SK-N-SH treated with all-trans-retinoic acid at 6 μM for 48 hours (cell line): Measurements from ENCODE around the gene EDDM3A.

Experiments used
- ATAC-seq: fragments of 200-7000 bp; cut with Tn5 transposase; 3 replicates; pipeline ENCODE4 v1.9.1; 2020; ENCODE audit warnings: mild to moderate bottlenecking, moderate library complexity
- ARNTL ChIP-seq: fragments of 450-650 bp; formaldehyde crosslinking; IDR thresholded peaks from 2 replicates; pipeline ENCODE4 v1.5.0; 2020; ENCODE audit warnings: low read depth, mild to moderate bottlenecking, moderate library complexity, borderline replicate concordance
- BACH2 ChIP-seq: fragments of 250-450 bp; sonication (Bioruptor Pico); IDR thresholded peaks from 2 replicates; pipeline ENCODE4 v1.9.0; 2021; ENCODE audit warnings: mild to moderate bottlenecking, borderline replicate concordance
- CSDC2 ChIP-seq: fragments of 250-450 bp; sonication (Bioruptor Pico); IDR thresholded peaks from 2 replicates; pipeline ENCODE4 v1.5.0; 2020; ENCODE audit warnings: mild to moderate bottlenecking, moderate library complexity
- CSRNP3 ChIP-seq: fragments of 250-450 bp; sonication (Bioruptor Pico); IDR thresholded peaks from 2 replicates; pipeline ENCODE4 v1.5.1; 2021; ENCODE audit warnings: mild to moderate bottlenecking, moderate library complexity
- ESRRG ChIP-seq: fragments of 250-450 bp; sonication (Bioruptor Pico); IDR thresholded peaks from 2 replicates; pipeline ENCODE4 v1.6.1; 2021; ENCODE audit warnings: mild to moderate bottlenecking
- GLIS3 ChIP-seq: fragments of 250-450 bp; sonication (Bioruptor Pico); IDR thresholded peaks from 2 replicates; pipeline ENCODE4 v1.5.0; 2020; ENCODE audit warnings: mild to moderate bottlenecking, moderate library complexity
- OSR1 ChIP-seq: fragments of 250-450 bp; sonication (Bioruptor Pico); IDR thresholded peaks from 2 replicates; pipeline ENCODE4 v1.8.0; 2022; ENCODE audit warnings: moderate library complexity, mild to moderate bottlenecking, inconsistent platforms
- PATZ1 ChIP-seq: fragments of 250-450 bp; sonication (Bioruptor Pico); IDR thresholded peaks from 2 replicates; pipeline ENCODE4 v1.8.0; 2020; ENCODE audit warnings: mild to moderate bottlenecking, moderate library complexity, borderline replicate concordance
- POU6F1 ChIP-seq: fragments of 250-450 bp; sonication (Bioruptor Pico); IDR thresholded peaks from 2 replicates; pipeline ENCODE4 v1.8.0; 2021; ENCODE audit warnings: low read depth, mild to moderate bottlenecking, moderate library complexity, borderline replicate concordance
- PPARA ChIP-seq: fragments of 250-450 bp; sonication (Bioruptor Pico); IDR thresholded peaks from 2 replicates; pipeline ENCODE4 v1.5.0; 2020; ENCODE audit warnings: mild to moderate bottlenecking, borderline replicate concordance
- RARB ChIP-seq: fragments of 250-450 bp; sonication (Bioruptor Pico); IDR thresholded peaks from 2 replicates; pipeline ENCODE4 v1.8.0; 2021; ENCODE audit warnings: mild to moderate bottlenecking, moderate library complexity
- SNAI2 ChIP-seq: fragments of 250-450 bp; sonication (Bioruptor Pico); IDR thresholded peaks from 2 replicates; pipeline ENCODE4 v1.5.0; 2020; ENCODE audit warnings: mild to moderate bottlenecking, moderate library complexity
- TCF4 ChIP-seq: fragments of 250-450 bp; sonication (Bioruptor Pico); IDR thresholded peaks from 2 replicates; pipeline ENCODE4 v1.8.0; 2021; ENCODE audit warnings: mild to moderate bottlenecking, moderate library complexity, borderline replicate concordance
- TOX ChIP-seq: fragments of 250-450 bp; sonication (Bioruptor Pico); IDR thresholded peaks from 2 replicates; pipeline ENCODE4 v1.8.0; 2021; ENCODE audit warnings: mild to moderate bottlenecking, moderate library complexity, borderline replicate concordance
- TSHZ2 ChIP-seq: fragments of 250-450 bp; sonication (Bioruptor Pico); IDR thresholded peaks from 2 replicates; pipeline ENCODE4 v1.5.0; 2020; ENCODE audit warnings: mild to moderate bottlenecking, moderate library complexity
- ZC3H10 ChIP-seq: fragments of 250-450 bp; sonication (Bioruptor Pico); IDR thresholded peaks from 2 replicates; pipeline ENCODE4 v1.5.1; 2021; ENCODE audit warnings: mild to moderate bottlenecking, moderate library complexity
- ZFP3 ChIP-seq: fragments of 250-450 bp; sonication (Bioruptor Pico); IDR thresholded peaks from 2 replicates; pipeline ENCODE4 v1.5.0; 2020; ENCODE audit warnings: mild to moderate bottlenecking, moderate library complexity
- ZNF565 ChIP-seq: fragments of 450-650 bp; formaldehyde crosslinking; conservative IDR thresholded peaks from 2 replicates; pipeline ENCODE4 v1.5.0; 2020; ENCODE audit warnings: low read depth, mild to moderate bottlenecking, moderate library complexity
- ZNF70 ChIP-seq: fragments of 450-650 bp; formaldehyde crosslinking; IDR thresholded peaks from 2 replicates; pipeline ENCODE4 v1.5.0; 2020; ENCODE audit warnings: mild to moderate bottlenecking, moderate library complexity
- ZNF8 ChIP-seq: fragments of 450-650 bp; formaldehyde crosslinking; IDR thresholded peaks from 2 replicates; pipeline ENCODE4 v1.5.0; 2020; ENCODE audit warnings: mild to moderate bottlenecking, moderate library complexity

EDDM3A gene

GRCh38 chr14:20790464-20791116 lies 44.9 kb downstream of the EDDM3A start:
- no peak for ATAC-seq
- TF ChIP-seq TOX, result no peak
- no peak for TF ChIP-seq CSRNP3 (CRISPR knock-in tag)
- TF ChIP-seq ARNTL (CRISPR knock-in tag), result no peak
- TF ChIP-seq SNAI2 (CRISPR knock-in tag), result no peak
- TF ChIP-seq TCF4, result no peak
- no peak for TF ChIP-seq ESRRG (CRISPR knock-in tag)
- TF ChIP-seq CSDC2 (CRISPR knock-in tag), result no peak
- TF ChIP-seq BACH2 (CRISPR knock-in tag), result no peak
- no peak for TF ChIP-seq ZNF8 (CRISPR knock-in tag)
- TF ChIP-seq PATZ1 (CRISPR knock-in tag), result no peak
- TF ChIP-seq PPARA, result no peak
- no peak for TF ChIP-seq ZC3H10
- TF ChIP-seq OSR1 (CRISPR knock-in tag), result no peak
- no peak for TF ChIP-seq POU6F1 (CRISPR knock-in tag)
- TF ChIP-seq GLIS3 (CRISPR knock-in tag), result no peak
- TF ChIP-seq RARB (CRISPR knock-in tag), result no peak

GRCh38 chr14:20791187-20791586 lies 45.5 kb downstream of the EDDM3A start:
- no peak for ATAC-seq
- TF ChIP-seq TCF4, result no peak
- TF ChIP-seq RARB (CRISPR knock-in tag), result no peak
- no peak for TF ChIP-seq OSR1 (CRISPR knock-in tag)
- no peak for TF ChIP-seq ARNTL (CRISPR knock-in tag)
- no peak for TF ChIP-seq ZNF565 (CRISPR knock-in tag)
- TF ChIP-seq TOX, result no peak
- TF ChIP-seq PATZ1 (CRISPR knock-in tag), result no peak
- TF ChIP-seq ZFP3 (CRISPR knock-in tag), result no peak
- TF ChIP-seq CSRNP3 (CRISPR knock-in tag), result no peak
- no peak for TF ChIP-seq ZNF8 (CRISPR knock-in tag)
- no peak for TF ChIP-seq ZC3H10
- no peak for TF ChIP-seq TSHZ2 (CRISPR knock-in tag)
- TF ChIP-seq CSDC2 (CRISPR knock-in tag), result no peak
- no peak for TF ChIP-seq ZNF70 (CRISPR knock-in tag)
- TF ChIP-seq PPARA, result no peak
- TF ChIP-seq POU6F1 (CRISPR knock-in tag), result no peak
